Measurements from ENCODE around the gene WDCP.
"Not testable (repeated sequence)": the region's sequence is repeated elsewhere in the genome, so short reads cannot be mapped to it uniquely, and the experiment has no call there.

WDCP gene

DNA sequence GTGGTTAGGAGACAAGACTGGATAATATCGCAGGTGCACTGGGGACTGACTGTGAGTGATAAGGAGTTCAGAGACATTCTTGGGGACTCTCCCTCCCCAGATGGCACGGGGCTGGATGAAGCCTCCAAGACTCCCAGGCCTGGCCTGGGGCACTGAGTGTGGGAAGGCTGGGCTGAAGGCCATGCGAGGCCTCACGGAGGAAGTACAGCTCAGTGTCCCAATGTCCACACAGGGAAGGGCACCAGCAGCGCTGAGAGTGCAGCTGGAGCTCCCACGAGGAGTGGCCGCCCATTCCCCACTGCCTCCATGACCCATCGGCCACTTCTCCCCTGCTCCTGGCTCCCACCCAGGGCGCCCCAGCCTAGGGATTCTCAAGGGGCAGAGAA, 30.8 kb downstream of the WDCP start:
- Histone ChIP-seq H3K4me2 (ENCODE audit: low read length) (no peak overlapping the region), H3K9me2 (ENCODE audit: low read depth, low read length) (no peaks in the 10 kb centered on the region), H3K9me3 (ENCODE audit: low read length) (no peaks in the 10 kb centered on the region), H3K4me1 (ENCODE audit: insufficient read depth, low read length, severe bottlenecking) (no peaks in the 10 kb centered on the region), H3K4me3 (ENCODE audit: low read depth, low read length, poor library complexity, severe bottlenecking) (no peak overlapping the region), H3K9ac (ENCODE audit: low read length) (no peak overlapping the region), H4K20me1 (ENCODE audit: insufficient read depth, low read length) (no peaks in the 10 kb centered on the region), H3K27me3 (ENCODE audit: insufficient read depth, low read length) (no peaks in the 10 kb centered on the region), H2AFZ (ENCODE audit: low read length) (no peak overlapping the region), H3K79me2 (ENCODE audit: insufficient read depth, low read length) (no peaks in the 10 kb centered on the region), H3K36me3 (ENCODE audit: insufficient read depth, low read length) (no peaks in the 10 kb centered on the region), H3F3A (ENCODE audit: insufficient read depth, low read length) (no peaks in the 10 kb centered on the region), H3K27ac (ENCODE audit: low read depth, low read length, poor library complexity, severe bottlenecking) (no peak overlapping the region)
- TF ChIP-seq, protein P1, sequence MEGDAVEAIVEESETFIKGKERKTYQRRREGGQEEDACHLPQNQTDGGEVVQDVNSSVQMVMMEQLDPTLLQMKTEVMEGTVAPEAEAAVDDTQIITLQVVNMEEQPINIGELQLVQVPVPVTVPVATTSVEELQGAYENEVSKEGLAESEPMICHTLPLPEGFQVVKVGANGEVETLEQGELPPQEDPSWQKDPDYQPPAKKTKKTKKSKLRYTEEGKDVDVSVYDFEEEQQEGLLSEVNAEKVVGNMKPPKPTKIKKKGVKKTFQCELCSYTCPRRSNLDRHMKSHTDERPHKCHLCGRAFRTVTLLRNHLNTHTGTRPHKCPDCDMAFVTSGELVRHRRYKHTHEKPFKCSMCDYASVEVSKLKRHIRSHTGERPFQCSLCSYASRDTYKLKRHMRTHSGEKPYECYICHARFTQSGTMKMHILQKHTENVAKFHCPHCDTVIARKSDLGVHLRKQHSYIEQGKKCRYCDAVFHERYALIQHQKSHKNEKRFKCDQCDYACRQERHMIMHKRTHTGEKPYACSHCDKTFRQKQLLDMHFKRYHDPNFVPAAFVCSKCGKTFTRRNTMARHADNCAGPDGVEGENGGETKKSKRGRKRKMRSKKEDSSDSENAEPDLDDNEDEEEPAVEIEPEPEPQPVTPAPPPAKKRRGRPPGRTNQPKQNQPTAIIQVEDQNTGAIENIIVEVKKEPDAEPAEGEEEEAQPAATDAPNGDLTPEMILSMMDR (IDR thresholded peaks at IDR 0.05; ENCODE audit: low read length) = no peak
- TF ChIP-seq EZH2 (IDR thresholded peaks at IDR 0.05; ENCODE audit: borderline replicate concordance, low read length) = no peak

DNA sequence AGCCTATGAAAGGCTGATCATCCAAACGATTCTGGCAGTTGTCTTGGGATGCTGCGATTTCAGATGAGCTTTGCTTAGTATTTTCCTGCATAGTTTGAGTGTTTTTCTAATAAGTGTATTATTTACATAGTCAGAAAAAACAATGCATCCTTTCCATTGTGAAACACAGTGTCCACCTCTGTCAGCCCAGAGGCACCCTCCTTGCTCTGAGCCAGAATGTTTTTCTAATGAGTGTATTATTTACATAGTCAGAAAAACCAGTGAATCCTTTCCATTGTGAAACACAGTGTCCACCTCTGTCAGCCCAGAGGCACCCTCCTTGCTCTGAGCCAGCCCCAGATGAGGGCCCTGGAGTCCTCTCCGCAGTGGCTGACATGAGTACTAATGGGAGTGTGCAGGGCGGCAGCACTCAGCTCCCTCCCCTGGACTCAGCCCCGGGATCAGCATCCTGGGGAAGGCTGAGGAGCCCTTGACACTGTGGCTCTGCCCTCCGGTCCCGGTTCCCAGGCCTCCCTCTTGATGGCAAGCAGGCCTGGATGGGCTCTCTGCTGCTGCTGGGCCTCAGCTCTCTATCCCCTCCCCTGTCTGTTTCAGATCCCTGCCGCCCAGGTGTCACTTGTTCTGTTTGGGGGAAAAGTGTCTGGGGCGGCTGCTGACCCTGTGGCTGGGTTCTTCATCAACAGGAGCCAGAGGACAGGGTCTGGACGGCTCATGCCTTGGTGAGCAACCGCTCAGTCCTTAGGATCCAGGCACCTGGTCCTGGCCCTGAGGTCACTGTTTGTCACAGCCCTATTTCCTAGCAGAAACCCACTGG, 31.4 kb downstream of the WDCP start:
- Histone ChIP-seq H3K9ac (ENCODE audit: low read length) (no peak overlapping the region), H3K9me2 (ENCODE audit: low read depth, low read length) (no peaks in the 10 kb centered on the region), H3K27ac (ENCODE audit: low read depth, low read length, poor library complexity, severe bottlenecking) (no peak overlapping the region), H3K9me3 (ENCODE audit: low read length) (no peaks in the 10 kb centered on the region), H3K27me3 (ENCODE audit: insufficient read depth, low read length) (no peaks in the 10 kb centered on the region), H4K20me1 (ENCODE audit: insufficient read depth, low read length) (no peaks in the 10 kb centered on the region), H3K79me2 (ENCODE audit: insufficient read depth, low read length) (no peaks in the 10 kb centered on the region), H3K4me3 (ENCODE audit: low read depth, low read length, poor library complexity, severe bottlenecking) (no peak overlapping the region), H2AFZ (ENCODE audit: low read length) (no peak overlapping the region), H3K4me1 (ENCODE audit: insufficient read depth, low read length, severe bottlenecking) (no peaks in the 10 kb centered on the region), H3K36me3 (ENCODE audit: insufficient read depth, low read length) (no peaks in the 10 kb centered on the region), H3F3A (ENCODE audit: insufficient read depth, low read length) (no peaks in the 10 kb centered on the region), H3K4me2 (ENCODE audit: low read length) (no peak overlapping the region)
- TF ChIP-seq, protein P1 (IDR thresholded peaks at IDR 0.05; ENCODE audit: low read length) = no peak
- TF ChIP-seq EZH2 (IDR thresholded peaks at IDR 0.05; ENCODE audit: borderline replicate concordance, low read length) = no peak

DNA sequence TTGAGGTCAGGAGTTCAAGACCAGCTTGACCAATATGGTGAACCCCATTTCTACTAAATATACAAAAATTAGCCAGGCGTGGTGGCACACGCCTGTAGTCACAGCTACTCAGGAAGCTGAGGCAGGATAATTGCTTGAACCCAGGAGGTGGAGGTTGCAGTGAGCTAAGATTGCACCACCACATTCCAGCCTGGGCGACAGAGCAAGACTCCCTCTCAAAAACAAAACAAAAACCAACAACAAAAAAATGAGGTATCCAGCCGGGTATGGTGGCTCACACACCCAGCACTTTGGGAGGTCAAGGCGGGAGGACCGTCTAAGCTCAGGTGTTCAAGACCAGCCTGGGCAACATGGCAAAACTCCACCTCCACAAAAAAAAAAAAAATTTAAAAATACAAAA, 32.3 kb downstream of the WDCP start:
- not testable (repeated sequence) for H3F3A ChIP-seq (ENCODE audit: insufficient read depth, low read length); H3K4me2 ChIP-seq (ENCODE audit: low read length); H3K79me2 ChIP-seq (ENCODE audit: insufficient read depth, low read length); H3K9me3 ChIP-seq (ENCODE audit: low read length); H2AFZ ChIP-seq (ENCODE audit: low read length); H3K36me3 ChIP-seq (ENCODE audit: insufficient read depth, low read length); H3K9ac ChIP-seq (ENCODE audit: low read length); H3K27ac ChIP-seq (ENCODE audit: low read depth, low read length, poor library complexity, severe bottlenecking); H3K4me3 ChIP-seq (ENCODE audit: low read depth, low read length, poor library complexity, severe bottlenecking); H4K20me1 ChIP-seq (ENCODE audit: insufficient read depth, low read length); H3K27me3 ChIP-seq (ENCODE audit: insufficient read depth, low read length); H3K4me1 ChIP-seq (ENCODE audit: insufficient read depth, low read length, severe bottlenecking); H3K9me2 ChIP-seq (ENCODE audit: low read depth, low read length)

All from OCI-LY1 (cell line).